Hematopoietic multipotent progenitor cell treated with erythropoietin and hydrocortisone succinate and interleukin-3 and kit ligand, for 8 days (in vitro differentiated cells): ENCODE data around the gene SLC34A3.

ENCODE experiments used
- DNase-seq: peaks from one replicate; pipeline ENCODE4 v3.0.0-alpha.2; 2015

Gene SLC34A3

DNA sequence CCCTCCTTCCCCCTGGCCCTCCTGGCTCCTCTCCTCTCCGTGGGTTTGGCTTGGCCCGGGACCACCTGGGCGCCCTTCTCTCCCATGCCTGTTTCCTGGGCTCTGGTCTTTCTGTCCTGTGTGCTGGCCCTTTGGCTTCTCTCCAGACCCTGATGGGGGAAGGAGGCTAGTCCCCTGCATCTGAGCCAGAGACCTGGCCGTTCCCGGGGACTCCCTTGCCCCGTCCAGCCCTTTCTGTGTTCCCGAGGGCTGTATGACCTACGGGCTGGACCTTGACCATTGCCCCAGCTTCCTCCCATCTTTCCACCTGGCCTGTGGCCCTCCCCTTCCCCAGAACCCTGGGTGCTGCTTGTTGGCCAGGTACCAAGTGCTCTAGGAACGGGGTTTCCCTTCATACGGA is 32.8 kb downstream of the SLC34A3 start:
- no peak for DNase-seq

DNA sequence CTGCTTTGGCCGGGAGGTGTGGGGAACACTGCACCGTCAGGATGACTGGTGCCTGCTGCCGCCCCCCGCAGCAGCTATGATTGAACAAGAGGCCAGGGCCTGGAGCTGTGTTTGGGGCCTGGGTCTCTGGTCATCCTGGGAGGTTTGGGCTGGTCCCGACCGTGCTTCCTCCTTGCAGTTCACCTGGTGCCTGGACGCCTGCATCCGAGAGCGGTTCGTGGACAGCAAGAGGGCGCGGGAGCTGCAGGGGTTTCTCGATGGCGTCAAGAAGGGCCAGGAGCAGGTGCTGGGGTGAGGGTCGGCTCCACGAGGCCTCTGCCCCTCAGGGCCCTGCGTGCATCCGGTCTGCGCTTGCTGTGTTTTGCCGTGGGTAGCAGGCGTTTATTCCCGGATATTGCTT is 33.4 kb downstream of the SLC34A3 start:
- no peak for DNase-seq

- no peak for DNase-seq
Measured at GRCh38 chr9:137265496-137266161, 34.9 kb downstream of the SLC34A3 start.

GRCh38 chr9:137266162-137266527 is 35.4 kb downstream of the SLC34A3 start:
- DNase-seq, result no peak

- DNase-seq, result no peak
Measured at GRCh38 chr9:137266585-137267453, 36.1 kb downstream of the SLC34A3 start.

DNA sequence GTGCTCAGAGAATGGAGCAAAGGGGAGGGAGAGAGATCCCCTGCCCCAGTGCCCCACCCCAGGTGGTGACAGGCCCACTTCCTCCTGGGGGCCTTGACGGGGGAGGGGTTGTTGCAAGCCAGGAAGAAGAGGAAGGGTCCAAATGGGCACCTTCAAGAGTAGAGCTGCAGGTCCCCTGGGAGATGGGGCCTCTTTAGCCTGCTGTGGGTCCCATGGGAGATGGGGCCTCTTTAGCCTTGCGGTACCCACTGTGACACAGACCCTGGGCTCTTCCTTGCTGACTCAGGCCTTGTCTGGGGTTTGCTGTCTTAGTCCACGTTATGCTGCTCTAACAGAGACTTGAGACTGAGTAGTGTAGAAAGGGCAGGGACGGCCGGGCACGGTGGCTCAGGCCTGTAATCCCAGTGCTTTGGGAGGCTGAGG is 37.2 kb downstream of the SLC34A3 start:
- DNase-seq, result no peak

- DNase-seq, result no peak
Measured at GRCh38 chr9:137268538-137269201, 38.0 kb downstream of the SLC34A3 start.

- no peak for DNase-seq
Measured at GRCh38 chr9:137269231-137269772, 38.6 kb downstream of the SLC34A3 start.

GRCh38 chr9:137270929-137271695 is 40.4 kb downstream of the SLC34A3 start:
- DNase-seq, result no peak

DNA sequence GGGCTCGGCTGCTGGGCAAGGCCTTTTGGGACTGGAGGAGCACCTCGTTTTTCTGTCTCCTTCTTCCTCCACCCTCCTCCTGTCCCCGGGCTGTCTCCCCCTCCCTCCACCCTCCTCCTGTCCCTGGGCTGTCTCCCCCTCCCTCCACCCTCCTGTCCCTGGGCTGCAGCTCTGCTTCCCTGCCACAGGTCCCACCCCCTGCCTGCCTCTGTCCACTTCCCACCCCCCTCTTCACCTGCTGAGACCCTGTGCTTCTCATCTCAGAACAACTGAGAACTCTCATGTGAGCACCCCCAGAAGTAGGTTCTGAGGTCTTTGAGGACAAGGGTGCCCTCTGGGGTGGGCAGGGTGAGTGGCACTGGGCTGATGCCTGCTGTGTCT is 41.0 kb downstream of the SLC34A3 start:
- DNase-seq, result no peak

- DNase-seq, result no peak
Measured at GRCh38 chr9:137272241-137273094, 41.8 kb downstream of the SLC34A3 start.

DNA sequence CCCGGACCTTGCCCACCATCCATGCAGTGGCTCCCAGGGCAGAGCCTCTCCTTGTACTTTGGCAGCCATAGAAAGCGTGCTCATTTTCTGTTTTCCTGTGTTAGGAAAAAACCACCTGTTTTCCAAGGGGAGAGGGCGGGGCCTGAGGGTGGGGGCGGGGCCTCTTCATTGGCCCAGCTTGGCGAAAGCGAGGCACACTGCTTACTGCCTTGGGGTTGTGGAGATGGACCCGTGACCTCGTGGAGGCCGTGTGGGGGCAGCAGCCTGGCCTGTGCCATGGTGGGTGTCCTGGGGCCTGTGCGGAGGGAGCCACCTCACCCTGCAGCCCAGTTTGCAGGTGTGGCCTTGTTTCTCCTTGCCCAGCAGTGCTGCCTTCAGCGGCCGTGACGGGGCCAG is 42.4 kb downstream of the SLC34A3 start:
- DNase-seq, result no peak

DNA sequence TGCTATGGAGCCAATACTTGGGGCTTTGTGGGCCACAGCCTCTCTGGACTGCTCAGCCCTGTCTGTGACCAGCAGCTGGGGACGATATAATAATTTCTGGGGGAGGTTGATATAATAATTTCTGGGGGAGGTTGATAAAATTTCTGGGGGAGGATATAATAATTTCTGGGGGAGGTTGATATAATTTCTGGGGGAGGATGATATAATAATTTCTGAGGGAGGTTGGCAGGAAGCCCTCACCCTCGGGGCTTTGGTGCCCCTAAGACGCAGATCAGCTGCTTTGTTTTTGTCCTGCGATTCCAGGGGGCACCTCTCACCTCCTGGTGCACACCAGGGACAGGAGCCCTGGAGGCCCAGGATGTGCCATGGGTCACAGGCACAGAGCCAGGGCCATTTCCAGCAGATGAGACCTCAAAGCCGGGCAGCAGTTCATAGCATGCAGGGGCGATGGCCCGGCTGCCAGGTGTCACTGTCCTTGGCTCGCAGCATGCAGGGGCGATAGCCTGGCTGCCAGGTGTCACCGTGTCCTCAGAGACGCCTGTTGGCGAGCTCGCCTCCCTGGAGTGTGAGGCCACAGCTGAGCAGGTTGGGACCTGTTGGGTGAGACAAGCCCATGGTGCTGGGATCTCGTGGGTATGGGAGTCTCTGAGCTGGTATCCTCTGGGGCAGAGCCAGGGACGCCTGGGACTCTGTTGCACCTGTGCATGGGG is 43.1 kb downstream of the SLC34A3 start:
- peak; percentile 53 for DNase-seq

DNA sequence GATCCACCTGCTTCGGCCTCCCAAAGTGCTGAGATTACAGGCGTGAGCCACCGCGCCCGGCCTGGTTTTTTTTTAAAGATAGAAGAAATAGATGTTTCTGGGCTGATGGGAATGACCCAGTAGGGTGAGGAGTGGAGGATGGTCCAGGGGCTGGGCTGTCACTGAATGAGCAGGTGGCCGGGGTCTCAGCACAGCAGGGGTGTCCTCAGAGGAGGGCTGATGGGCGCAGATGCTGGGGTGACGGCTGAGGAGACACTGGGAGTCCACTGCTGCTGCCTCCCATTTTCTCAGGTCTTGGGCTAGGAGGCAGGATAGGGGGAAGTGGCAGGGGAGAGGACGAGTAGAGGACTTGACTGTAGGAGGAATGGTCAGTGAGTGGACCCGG is 44.5 kb downstream of the SLC34A3 start:
- DNase-seq, result no peak

- no peak for DNase-seq
Measured at GRCh38 chr9:137275588-137276472, 45.1 kb downstream of the SLC34A3 start.

- DNase-seq, result peak; percentile 82
Measured at GRCh38 chr9:137276473-137277328, 46.0 kb downstream of the SLC34A3 start.

DNA sequence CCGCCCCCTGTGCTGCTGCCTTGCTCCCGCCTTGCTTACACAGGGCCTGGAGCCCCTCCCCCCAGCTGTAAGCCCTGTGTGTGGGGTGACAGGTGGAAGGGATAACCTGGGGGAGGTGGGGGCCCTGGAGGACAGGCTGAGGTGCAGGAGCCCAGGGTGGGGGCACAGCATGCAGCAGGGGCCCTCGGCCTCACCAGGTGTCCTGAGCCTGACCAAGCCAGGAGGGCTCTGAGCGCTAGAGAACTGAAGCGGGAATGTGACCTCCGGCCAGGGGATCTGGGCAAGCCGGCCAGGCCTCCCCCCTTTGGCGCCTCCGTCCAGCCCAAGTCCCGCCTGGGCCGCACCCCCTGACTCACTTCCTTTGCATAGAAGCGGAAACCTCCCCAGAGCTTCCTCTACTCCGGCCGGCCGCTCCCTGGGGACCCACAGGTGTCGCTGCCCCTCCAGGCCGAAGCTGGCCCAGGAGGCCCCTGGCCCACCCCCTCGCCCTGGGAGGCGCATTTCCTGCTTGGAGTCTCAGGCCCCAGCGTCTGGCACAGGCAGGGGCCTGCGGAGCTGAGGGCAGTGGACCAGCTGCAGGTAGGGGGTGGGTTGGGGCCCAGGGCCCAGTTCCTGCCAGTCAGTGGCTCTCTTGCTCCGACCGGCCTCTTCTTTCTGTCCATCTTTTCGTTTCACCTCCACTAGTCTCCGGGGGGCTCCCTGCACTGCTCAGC is 46.8 kb downstream of the SLC34A3 start, which contains the start of gene TOR4A:
Gene TOR4A, plus strand, starts transcription at position 398 of the 713 bp plus-strand sequence. CDS start 964 bp downstream, outside the sequence.
- DNase-seq, result peak; percentile 79

- DNase-seq, result peak; percentile 44
Measured at GRCh38 chr9:137278061-137278701, 47.5 kb downstream of the SLC34A3 start.
